Activated CD8-positive, alpha-beta memory T cell treated with anti-CD3 and anti-CD28 coated beads for 4 hours (primary cell): ENCODE results near the gene KIAA1614.

ENCODE experiments used
- DNase-seq, 2 donors: peaks; one replicate each; pipeline ENCODE4 v3.0.0-alpha.2; 2020; ENCODE audit warnings: low read depth in 2 of 2

KIAA1614 gene

GRCh38 chr1:180997843-180998504, 85.3 kb downstream of the KIAA1614 start:
- DNase-seq = no peak
